Left lung (tissue), 10 donors: Measurements from ENCODE around the gene CARMIL1. TPM values are rescaled to one million over a fixed set of nuclear protein-coding genes. Genes with fewer than 3 reads are reported as not detected.

Experiments used
- ATAC-seq: fragments of 200-7000 bp; cut with Tn5 transposase; one replicate; pipeline ENCODE4 v1.9.1; 2020; ENCODE audit warnings: moderate library complexity
- DNase-seq, 4 donors: peaks; one replicate each; pipeline ENCODE4 v3.0.0-alpha.2; 2013 to 2020
- H3K27ac ChIP-seq, 2 donors: fragments of 200-600 bp; sonication (generic) in 1 of 2; one replicate each; pipeline versions ENCODE4 v1.5.0 to v1.8.0; 2020 to 2021
- H3K27me3 ChIP-seq, 2 donors: fragments of 200-600 bp; sonication (generic) in 1 of 2; one replicate each; pipeline versions ENCODE4 v1.5.0 to v1.8.0; 2020 to 2021
- H3K36me3 ChIP-seq, 2 donors: fragments of 200-600 bp; sonication (generic) in 1 of 2; one replicate each; pipeline versions ENCODE4 v1.5.0 to v1.8.0; 2020 to 2021
- H3K4me1 ChIP-seq, 2 donors: fragments of 200-600 bp; one replicate each; pipeline ENCODE4 v1.8.0; 2021
- H3K4me3 ChIP-seq, 2 donors: fragments of 200-600 bp; sonication (generic) in 1 of 2; one replicate each; pipeline versions ENCODE4 v1.5.0 to v1.8.0; 2020 to 2021; ENCODE audit warnings: mild to moderate bottlenecking in 1 of 2
- H3K9me3 ChIP-seq, 2 donors: fragments of 200-600 bp; sonication (generic) in 1 of 2; one replicate each; pipeline versions ENCODE4 v1.5.0 to v1.8.0; 2020 to 2021
- CTCF ChIP-seq, 2 donors: fragments of 200-600 bp; sonication (generic) in 1 of 2; IDR thresholded peaks; one replicate each; pipeline versions ENCODE4 v1.5.0 to v1.8.0; 2021; ENCODE audit warnings: antibody characterized with exemption in 2 of 2
- intact Hi-C, 2 donors: fragments of 100-400 bp; cut with DNase I; formaldehyde crosslinking; loops; one replicate each; pipeline versions ENCODE4 v1.11.2 to v1.14.2; 2022
- polyA plus RNA-seq, 6 donors: library from polyadenylated mRNA; unstranded; fragments of 120-200 nt; gene quantifications; one replicate each; pipeline ENCODE4 v1.2.1, GENCODE V29; 2013; ENCODE audit not compliant: insufficient read length in 6 of 6
- total RNA-seq, 2 donors: library from RNA; stranded (reverse); fragmentation: NEBNext Ultra II Directional; extraction: Animal tissue kit (Norgen Biotek cat#: 25700); gene quantifications; one replicate each; pipeline ENCODE4 v1.2.1, GENCODE V29; 2021
- donor health status: DM: no; HTN: yes; CAD: no.
- donor health status: DM: no; HTN: no; CAD: no.

CARMIL1 gene
- total and polyA plus RNA-seq, 8 donors = 16.4 to 32.8 (median 27.4) TPM

- no peak for DNase-seq
- TF ChIP-seq CTCF (IDR thresholded peaks at IDR 0.05) = no peak
- Histone ChIP-seq H3K27me3 (no peaks in the 10 kb centered on the region), H3K36me3 (no peaks in the 10 kb centered on the region), H3K9me3 (no peaks in the 10 kb centered on the region), H3K4me3 (no peak overlapping the region), H3K4me1 (no peaks in the 10 kb centered on the region), H3K27ac (no peak overlapping the region)
- ATAC-seq = no peak
- intact Hi-C loops = no loop called here
Observed at GRCh38 chr6:25329982-25330381, 50.8 kb downstream of the CARMIL1 start.

- no peaks in the 10 kb centered on the region for H3K4me1 ChIP-seq
- TF ChIP-seq CTCF (IDR thresholded peaks at IDR 0.05) = no peak
- no peak for DNase-seq
Observed at GRCh38 chr6:25330796-25331685, 51.9 kb downstream of the CARMIL1 start.

GRCh38 chr6:25332165-25332564 lies 53.0 kb downstream of the CARMIL1 start:
- Histone ChIP-seq H3K4me1 (peaks cover 0 to 3% of the 10 kb centered on the region in 2 donors), H3K9me3 (no peaks in the 10 kb centered on the region), H3K36me3 (no peaks in the 10 kb centered on the region), H3K4me3 (no peak overlapping the region), H3K27me3 (no peaks in the 10 kb centered on the region), H3K27ac (no peak overlapping the region)
- TF ChIP-seq CTCF (IDR thresholded peaks at IDR 0.05) = no peak
- no peak for ATAC-seq
- no peak for DNase-seq
- intact Hi-C loops = no loop called here

More at GRCh38 chr6:25330796-25331685, 51.9 kb downstream of the CARMIL1 start:
- Histone ChIP-seq H3K4me3 (no peak overlapping the region), H3K36me3 (no peaks in the 10 kb centered on the region), H3K27me3 (no peaks in the 10 kb centered on the region), H3K9me3 (no peaks in the 10 kb centered on the region), H3K27ac (no peak overlapping the region)
- intact Hi-C loops = no loop called here
- ATAC-seq = no peak

- TF ChIP-seq CTCF (IDR thresholded peaks at IDR 0.05) = no peak
- intact Hi-C loops = no loop called here
- no peaks in the 10 kb centered on the region for H3K27me3 ChIP-seq
- H3K36me3 ChIP-seq = no peaks in the 10 kb centered on the region
- peaks cover 0 to 3% of the 10 kb centered on the region in 2 donors for H3K4me1 ChIP-seq
- no peak for DNase-seq
- H3K27ac ChIP-seq = no peak overlapping the region
- H3K9me3 ChIP-seq = no peaks in the 10 kb centered on the region
- ATAC-seq = peak; percentile 57
- no peak overlapping the region for H3K4me3 ChIP-seq
Observed at GRCh38 chr6:25332655-25333071, 53.5 kb downstream of the CARMIL1 start.

GRCh38 chr6:25333471-25333870 lies 54.3 kb downstream of the CARMIL1 start:
- no peak for ATAC-seq
- no peak for TF ChIP-seq CTCF (IDR thresholded peaks at IDR 0.05)
- Histone ChIP-seq H3K4me3 (no peak overlapping the region), H3K9me3 (no peaks in the 10 kb centered on the region), H3K4me1 (peaks cover 0 to 3% of the 10 kb centered on the region in 2 donors), H3K27ac (no peak overlapping the region), H3K27me3 (no peaks in the 10 kb centered on the region), H3K36me3 (no peaks in the 10 kb centered on the region)
- intact Hi-C loops = no loop called here
- DNase-seq = no peak
